Stimulated activated CD8-positive, alpha-beta memory T cell treated with anti-CD3 and anti-CD28 coated beads, Interleukin-2, amount 100 ng/mL, for 48 hours (primary cell): Measurements from ENCODE around the gene EPRS1.
"Not testable (repeated sequence)": the region's sequence is repeated elsewhere in the genome, so short reads cannot be mapped to it uniquely, and the experiment has no call there.

Source experiments
- DNase-seq, 2 donors: peaks; one replicate each; pipeline ENCODE4 v3.0.0-alpha.2; 2020; ENCODE audit warnings: low read depth in 2 of 2

EPRS1 gene

DNA sequence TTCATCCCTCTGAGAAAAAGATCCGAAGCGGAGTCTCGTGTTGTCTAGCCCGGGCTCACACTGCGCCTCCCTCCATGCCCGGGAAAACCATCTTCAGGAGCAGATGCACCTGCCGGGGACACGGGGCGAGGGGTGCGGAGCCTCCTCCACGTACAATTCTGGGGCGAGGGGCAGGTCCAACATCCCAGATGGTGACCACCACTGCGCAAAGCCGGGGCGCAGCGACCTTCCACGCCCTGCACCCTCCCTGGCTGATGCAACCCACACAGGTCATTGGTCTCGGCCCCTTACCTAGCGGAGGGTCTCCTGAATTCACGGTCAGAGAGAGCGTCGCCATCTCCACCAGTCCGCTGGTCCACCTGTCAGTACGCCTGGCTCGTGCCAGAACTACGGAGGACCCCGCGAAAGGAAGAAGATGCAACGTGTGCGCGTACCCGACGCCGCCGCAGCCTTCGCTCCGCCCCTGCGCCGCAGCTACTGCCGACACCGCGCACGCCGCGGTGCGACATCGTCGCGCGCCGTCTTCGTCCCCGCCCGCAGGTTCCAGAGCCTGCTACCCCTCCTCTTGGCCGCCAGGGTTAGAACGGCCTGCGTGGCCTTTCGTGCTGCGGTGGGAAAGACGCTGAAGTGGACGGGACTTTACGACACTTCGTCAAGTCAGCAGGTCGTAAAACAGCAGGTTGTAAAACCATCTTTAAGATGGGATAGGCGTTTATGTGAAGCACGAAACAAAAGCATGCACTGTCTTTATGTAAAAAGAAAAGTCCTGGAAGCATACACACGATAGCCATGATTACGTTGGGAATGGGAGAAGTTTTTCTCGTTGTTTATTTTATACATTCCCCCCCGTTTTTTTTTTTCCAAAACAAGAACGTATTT lies at the start of gene EPRS1:
Gene EPRS1 (minus strand): TSS at position 454 of the 879 bp plus-strand sequence. CDS start 117 bp downstream, at position 337.
- peak; percentile 82 to 89 for DNase-seq

GRCh38 chr1:220094016-220094911 lies 48.0 kb upstream of the EPRS1 start, which contains the start of gene IARS2:
Gene IARS2 (plus strand): TSS chr1:220094132. CDS start chr1:220094217, 85 bp downstream.
- peak; percentile 85 to 90 for DNase-seq

DNA sequence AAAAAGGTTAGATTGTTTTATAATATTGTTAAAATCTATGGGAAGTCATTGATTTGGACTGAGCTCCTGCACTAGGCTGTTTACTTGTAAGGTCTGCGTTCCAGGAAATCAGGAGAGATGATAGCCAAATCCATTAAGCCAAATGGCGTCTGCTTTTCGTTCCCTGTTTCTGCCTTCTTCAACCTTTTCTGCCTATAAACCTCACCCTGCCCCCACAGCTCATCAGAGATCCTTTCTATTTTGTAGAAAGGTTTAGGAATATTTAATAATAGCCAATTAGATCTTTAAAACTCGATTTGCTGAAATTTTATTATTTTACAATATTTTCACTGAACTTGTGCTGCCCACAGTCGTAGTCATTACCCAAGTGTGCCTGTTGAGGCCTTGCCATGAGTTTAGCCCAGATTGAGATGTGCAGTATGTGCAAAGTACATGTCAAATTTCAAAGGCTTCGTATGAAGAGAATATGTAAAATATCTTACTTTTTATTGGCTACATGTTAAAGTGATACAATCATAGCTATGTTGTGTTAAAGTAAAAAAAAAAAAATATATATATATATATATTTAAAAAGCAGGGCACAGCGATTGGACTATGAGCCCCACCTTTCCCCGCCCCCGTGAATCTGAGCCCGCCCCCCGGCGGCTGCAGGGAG lies 47.2 kb upstream of the EPRS1 start:
- DNase-seq: no peak

GRCh38 chr1:220092694-220093093 lies 46.4 kb upstream of the EPRS1 start:
- DNase-seq: no peak

- DNase-seq: peak; percentile 87 to 96
Observed at GRCh38 chr1:220089650-220090556, 43.6 kb upstream of the EPRS1 start, which contains the start of gene BPNT1. Gene BPNT1 (minus strand): TSS chr1:220089788. CDS start chr1:220079846, 9,942 bp downstream.

DNA sequence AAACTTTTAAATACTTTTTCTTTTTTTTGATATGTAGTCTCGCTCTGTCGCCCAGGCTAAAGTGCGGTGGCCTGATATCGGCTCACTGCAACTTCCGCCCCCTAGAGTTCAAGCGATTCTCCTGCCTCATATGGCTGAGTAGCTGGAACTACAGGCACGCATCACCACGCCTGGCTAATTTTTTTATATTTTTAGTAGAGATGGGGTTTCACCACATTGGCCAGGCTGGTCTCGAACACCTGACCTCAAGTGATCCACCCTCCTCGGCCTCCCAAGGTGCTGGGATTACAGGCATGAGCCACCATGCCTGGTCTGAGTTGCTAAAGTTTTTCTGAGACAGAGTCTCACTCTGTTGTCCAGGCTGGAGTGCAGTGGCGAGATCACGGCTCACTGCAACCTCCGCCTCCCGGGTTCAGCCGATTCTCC lies 40.0 kb upstream of the EPRS1 start:
- not testable (repeated sequence) for DNase-seq

DNA sequence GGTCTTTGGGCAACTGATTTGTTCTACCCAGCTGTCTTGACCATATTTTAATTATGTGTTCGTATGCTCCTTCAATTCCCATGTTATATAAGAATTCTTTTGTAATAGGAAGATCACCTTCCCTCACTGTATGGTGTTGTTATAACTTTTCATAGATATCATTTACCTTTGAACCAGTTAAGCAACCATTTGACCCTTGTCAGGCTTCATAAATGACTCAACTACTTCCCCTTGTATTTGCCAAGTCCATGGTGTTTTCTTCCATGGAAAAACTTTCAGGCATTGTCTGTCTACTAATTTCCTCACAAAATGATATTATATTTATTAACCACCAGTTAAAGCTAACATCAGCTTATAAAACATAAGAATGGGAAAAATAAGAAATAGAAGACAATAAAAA lies 38.2 kb upstream of the EPRS1 start:
- no peak for DNase-seq

DNA sequence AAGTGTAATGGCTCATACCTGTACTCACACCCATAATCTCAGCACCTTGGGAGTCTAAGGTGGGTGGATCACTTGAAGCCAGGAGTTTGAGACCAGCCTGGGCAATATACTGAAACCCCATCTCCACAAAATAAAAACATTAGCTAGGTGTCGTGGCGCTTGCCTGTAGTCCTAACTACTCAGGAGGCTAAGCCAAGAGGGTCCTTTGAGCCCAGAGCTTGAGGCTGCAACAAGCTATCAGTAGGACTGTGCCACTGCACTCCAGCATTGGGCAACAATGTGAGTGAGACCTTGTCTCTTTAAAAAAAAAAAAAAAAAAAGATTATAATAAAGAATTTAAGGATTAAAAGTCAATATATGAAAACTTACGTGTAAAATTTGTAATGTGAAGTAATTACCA lies 31.6 kb upstream of the EPRS1 start:
- no peak for DNase-seq

- no peak for DNase-seq
Observed at GRCh38 chr1:220076861-220077762, 30.8 kb upstream of the EPRS1 start.

GRCh38 chr1:220067269-220068204 lies 21.2 kb upstream of the EPRS1 start:
- no peak for DNase-seq

DNA sequence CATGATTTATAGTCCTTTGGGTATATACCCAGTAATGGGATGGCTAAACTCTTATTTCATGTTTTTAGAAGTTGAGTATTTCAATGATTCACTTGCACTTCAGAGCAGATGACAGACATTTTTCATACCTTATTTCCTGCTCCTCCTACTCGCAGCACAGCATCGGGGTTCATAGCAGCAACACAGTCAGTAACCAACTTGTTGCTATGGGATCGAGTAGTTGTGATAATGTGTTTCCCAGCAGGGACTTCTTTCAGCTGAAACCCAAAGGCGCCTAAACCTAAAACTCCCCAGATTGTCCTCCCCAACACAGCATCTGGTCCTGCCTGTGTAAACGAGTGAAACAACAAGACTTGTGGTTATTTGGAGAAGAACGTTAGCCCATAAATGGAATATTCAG lies 16.3 kb upstream of the EPRS1 start:
- DNase-seq: no peak

GRCh38 chr1:220060876-220061275 lies 14.6 kb upstream of the EPRS1 start:
- DNase-seq: no peak

DNA sequence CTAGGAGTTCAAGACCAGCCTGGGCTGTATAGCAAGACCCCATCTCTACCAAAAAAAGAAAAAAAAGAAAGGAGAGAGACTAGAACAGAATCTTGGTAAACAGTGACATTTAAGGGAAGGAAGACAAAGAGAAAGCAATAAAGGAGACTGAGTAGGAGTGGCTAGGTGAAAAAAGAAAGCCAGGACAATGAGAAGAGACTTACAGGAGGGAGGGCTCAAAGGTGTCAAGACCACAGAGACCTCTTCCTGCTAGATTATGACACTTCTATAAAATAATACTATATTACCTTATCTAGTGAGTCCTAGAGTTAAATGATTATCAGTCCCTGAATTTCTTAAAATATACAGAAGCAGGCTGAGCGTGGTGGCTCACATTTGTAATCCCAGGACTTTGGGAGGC lies 10.1 kb upstream of the EPRS1 start:
- DNase-seq: no peak

DNA sequence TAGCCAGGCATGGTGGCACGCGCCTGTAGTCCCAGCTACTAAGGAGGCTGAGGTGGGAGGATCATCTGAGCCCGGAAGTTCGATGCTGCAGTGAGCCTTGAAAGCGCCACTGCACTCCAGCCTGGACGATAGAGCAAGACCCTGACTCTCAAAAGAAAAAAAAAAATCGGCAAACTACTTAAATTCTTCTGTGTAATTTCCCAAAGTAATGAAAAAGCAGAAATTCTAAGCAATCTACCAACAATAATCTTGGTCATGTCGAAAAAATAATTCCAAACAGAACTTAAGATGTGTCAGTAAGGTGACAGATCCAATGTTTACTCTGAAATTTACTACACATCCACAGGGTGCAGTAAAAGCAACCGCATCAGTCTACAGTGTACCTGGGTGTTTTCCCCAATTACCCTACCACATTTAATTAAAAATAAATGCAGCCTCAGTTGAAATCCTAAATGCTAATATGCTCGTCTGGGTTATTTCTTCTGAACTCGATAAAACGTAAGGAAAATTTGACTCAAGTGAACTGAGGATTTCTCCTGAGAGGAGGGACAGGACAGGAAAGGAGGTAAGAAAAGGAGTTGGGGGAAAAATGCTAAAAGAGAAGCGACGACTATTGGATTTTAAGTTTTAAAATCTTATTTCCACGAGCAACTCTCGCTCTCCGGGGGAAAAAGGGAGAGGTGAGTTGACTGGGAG lies 801 bp downstream of the EPRS1 start:
- peak in 1 of 2 donors; percentile 4 for DNase-seq

- no peak for DNase-seq
Observed at GRCh38 chr1:220044678-220045355, 1.5 kb downstream of the EPRS1 start.

DNA sequence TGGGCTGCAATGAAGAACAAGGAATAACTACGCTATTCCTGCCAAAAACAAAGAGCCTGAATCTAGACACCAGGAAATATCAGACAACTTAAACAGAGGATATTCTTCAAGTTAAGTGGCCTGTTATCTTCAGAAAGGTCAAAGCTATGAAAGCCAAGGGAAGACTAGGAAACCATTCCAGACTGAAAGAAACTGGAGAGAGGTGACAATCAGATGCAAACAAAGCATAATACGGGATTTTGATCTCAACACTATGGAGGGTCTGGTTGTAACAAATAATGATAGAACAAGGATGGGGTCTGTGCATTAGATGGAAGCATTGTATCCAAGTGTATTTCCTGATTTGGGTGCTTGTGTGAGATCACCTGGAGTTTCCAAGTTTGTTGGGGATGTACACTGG lies 2.7 kb downstream of the EPRS1 start:
- no peak for DNase-seq

DNA sequence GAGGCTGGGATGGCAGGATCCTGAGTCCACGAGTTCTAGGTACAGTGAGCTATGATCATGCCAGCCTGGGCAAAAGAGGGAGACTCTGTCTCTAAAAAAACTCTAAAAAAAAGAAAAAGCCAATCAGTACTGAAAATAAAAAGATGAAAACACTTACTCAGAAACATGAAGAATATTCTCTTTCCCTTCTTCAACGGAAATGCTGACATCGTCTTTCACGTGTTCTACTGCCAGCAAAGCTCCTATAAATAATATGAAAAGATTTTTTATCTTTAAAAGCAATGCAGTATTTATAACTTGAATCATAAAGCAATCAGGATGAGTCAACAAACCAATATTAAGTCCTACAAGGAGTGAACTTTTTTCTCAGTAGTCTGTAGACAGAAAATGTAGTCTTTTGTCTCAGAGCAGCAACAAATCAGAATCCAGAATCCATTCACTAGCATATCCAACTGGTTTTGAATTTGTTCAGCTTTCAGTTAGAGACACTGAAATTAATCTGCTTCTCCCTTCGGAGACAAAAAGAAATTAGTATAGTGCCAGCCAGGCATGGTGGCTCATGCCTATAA lies 6.2 kb downstream of the EPRS1 start:
- no peak for DNase-seq
